Measurements from ENCODE around the gene YIPF3.

DNA sequence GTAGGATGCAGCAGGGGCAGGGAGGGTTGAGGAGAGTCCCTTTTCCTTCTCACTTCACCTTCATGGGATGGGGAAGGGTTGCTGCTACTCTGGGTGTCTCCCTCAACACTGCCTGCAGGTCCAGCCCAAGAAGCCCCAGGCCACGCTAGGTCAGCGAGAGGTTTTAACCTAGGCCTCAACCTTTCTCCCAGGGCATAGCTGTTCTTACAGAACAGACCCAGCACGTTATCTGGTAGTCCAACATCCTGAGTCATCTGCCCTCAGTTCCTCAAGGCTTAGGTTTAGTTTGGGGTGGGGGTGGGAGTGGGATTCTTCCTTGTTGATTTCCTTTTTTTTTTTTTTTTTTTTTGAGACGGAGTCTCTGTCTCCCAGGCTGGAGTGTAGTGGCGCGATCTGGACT, 22.4 kb downstream of the YIPF3 start:
- TF ChIP-seq, protein P1, sequence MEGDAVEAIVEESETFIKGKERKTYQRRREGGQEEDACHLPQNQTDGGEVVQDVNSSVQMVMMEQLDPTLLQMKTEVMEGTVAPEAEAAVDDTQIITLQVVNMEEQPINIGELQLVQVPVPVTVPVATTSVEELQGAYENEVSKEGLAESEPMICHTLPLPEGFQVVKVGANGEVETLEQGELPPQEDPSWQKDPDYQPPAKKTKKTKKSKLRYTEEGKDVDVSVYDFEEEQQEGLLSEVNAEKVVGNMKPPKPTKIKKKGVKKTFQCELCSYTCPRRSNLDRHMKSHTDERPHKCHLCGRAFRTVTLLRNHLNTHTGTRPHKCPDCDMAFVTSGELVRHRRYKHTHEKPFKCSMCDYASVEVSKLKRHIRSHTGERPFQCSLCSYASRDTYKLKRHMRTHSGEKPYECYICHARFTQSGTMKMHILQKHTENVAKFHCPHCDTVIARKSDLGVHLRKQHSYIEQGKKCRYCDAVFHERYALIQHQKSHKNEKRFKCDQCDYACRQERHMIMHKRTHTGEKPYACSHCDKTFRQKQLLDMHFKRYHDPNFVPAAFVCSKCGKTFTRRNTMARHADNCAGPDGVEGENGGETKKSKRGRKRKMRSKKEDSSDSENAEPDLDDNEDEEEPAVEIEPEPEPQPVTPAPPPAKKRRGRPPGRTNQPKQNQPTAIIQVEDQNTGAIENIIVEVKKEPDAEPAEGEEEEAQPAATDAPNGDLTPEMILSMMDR (IDR thresholded peaks at IDR 0.05), result no peak
- TF ChIP-seq POLR2A (IDR thresholded peaks at IDR 0.05), result no peak
